ENCODE results near the gene CASP7. TPM values are rescaled to one million over a fixed set of nuclear protein-coding genes. Genes with fewer than 3 reads are reported as not detected.
A peak's percentile ranks its signal among the peaks of the same experiment; 100 is the strongest.

CASP7 gene
- total RNA-seq, 1 experiment from 2014 or later, result 14.0 TPM

DNA sequence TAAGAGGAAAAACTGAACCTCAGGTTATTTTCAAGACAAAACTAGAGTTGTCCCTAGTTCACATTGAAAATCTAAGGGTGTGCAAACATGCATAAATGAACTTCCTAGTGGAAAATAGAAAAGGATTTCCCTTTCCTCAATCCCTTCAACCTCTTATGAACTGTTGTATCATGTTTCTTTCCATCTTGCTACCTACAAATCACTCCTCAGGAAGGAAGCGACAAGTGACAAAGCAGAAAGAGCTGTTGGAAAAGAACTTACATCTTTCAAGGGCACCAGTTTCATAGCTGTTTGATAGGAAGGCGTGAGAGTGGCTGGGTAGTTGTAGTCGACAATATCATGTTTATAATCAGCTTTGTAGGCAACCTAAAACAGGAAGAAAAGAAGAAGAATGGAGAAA lies 39.7 kb upstream of the CASP7 start:
- no TSS peak for BruUV-seq (replicated peaks)
- H3K4me3 ChIP-seq, result no peak overlapping the region

DNA sequence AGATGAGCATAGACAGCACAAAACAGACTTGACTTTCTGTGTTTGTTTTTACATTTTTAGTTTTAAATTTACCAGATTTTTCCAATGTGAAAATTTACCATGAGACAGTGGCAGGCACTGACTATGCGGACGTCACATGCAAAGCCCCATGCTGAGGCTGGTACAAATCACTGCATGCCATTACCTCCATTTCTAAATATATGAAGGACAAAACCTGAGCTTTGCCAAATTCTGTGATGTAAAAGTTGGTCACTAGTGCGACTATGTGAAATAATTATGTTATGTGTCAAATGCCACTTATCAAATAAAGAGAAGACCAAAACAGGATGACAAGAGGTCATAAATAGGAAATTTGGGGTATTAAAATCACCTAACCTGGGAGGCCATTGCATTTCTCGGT lies 38.0 kb upstream of the CASP7 start:
- no peak overlapping the region for H2AFZ ChIP-seq
- no peak for DNase-seq
- no peaks in the 10 kb centered on the region for H3K9me3 ChIP-seq (ENCODE audit: insufficient read depth, low read depth)
- CTCF ChIA-PET, result no interaction called here
- H3K27ac ChIP-seq, result no peak overlapping the region
- POLR2A ChIA-PET (ENCODE audit: unreplicated experiment), result no interaction called here
- H3K27me3 ChIP-seq (ENCODE audit: insufficient read depth, low read depth), result peaks cover 32% of the 10 kb centered on the region
- H3K9me2 ChIP-seq (ENCODE audit: insufficient read depth), result no peaks in the 10 kb centered on the region
- no TSS peak for BruUV-seq (replicated peaks)
- intact Hi-C loops (cut with micrococcal nuclease; ENCODE audit: unreplicated experiment), result no loop called here
- no peak overlapping the region for H3K4me3 ChIP-seq
- H3K79me2 ChIP-seq (ENCODE audit: low read depth), result no peaks in the 10 kb centered on the region
- TF ChIP-seq EZH2 (IDR thresholded peaks at IDR 0.05; ENCODE audit: low read depth), result no peak
- TF ChIP-seq, protein P1, sequence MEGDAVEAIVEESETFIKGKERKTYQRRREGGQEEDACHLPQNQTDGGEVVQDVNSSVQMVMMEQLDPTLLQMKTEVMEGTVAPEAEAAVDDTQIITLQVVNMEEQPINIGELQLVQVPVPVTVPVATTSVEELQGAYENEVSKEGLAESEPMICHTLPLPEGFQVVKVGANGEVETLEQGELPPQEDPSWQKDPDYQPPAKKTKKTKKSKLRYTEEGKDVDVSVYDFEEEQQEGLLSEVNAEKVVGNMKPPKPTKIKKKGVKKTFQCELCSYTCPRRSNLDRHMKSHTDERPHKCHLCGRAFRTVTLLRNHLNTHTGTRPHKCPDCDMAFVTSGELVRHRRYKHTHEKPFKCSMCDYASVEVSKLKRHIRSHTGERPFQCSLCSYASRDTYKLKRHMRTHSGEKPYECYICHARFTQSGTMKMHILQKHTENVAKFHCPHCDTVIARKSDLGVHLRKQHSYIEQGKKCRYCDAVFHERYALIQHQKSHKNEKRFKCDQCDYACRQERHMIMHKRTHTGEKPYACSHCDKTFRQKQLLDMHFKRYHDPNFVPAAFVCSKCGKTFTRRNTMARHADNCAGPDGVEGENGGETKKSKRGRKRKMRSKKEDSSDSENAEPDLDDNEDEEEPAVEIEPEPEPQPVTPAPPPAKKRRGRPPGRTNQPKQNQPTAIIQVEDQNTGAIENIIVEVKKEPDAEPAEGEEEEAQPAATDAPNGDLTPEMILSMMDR (conservative IDR thresholded peaks at IDR 0.05), result no peak
- no peak overlapping the region for H3K4me2 ChIP-seq
- H3K36me3 ChIP-seq (ENCODE audit: low read depth), result no peaks in the 10 kb centered on the region
- H4K20me1 ChIP-seq (ENCODE audit: insufficient read depth), result no peaks in the 10 kb centered on the region
- no peaks in the 10 kb centered on the region; the same call in 1 of the 2 replicates for H3K4me1 ChIP-seq (replicated peaks; ENCODE audit: insufficient read depth)
- no peaks in the 10 kb centered on the region for H3F3A ChIP-seq (ENCODE audit: insufficient read depth, low read depth)

More for the DNA sequence above, 39.7 kb upstream of the CASP7 start:
- Histone ChIP-seq H2AFZ (no peak overlapping the region), H3K4me1 (replicated peaks; ENCODE audit: insufficient read depth) (no peaks in the 10 kb centered on the region; the same call in 1 of the 2 replicates), H3K36me3 (ENCODE audit: low read depth) (no peaks in the 10 kb centered on the region), H3K79me2 (ENCODE audit: low read depth) (no peaks in the 10 kb centered on the region), H3K27me3 (ENCODE audit: insufficient read depth, low read depth) (peaks cover 32% of the 10 kb centered on the region), H3K27ac (no peak overlapping the region), H3K9me3 (ENCODE audit: insufficient read depth, low read depth) (no peaks in the 10 kb centered on the region), H3K9me2 (ENCODE audit: insufficient read depth) (no peaks in the 10 kb centered on the region), H4K20me1 (ENCODE audit: insufficient read depth) (no peaks in the 10 kb centered on the region), H3F3A (ENCODE audit: insufficient read depth, low read depth) (no peaks in the 10 kb centered on the region), H3K4me2 (no peak overlapping the region)
- TF ChIP-seq, protein P1 (conservative IDR thresholded peaks at IDR 0.05), result no peak
- TF ChIP-seq EZH2 (IDR thresholded peaks at IDR 0.05; ENCODE audit: low read depth), result no peak
- intact Hi-C loops (cut with micrococcal nuclease; ENCODE audit: unreplicated experiment), result no loop called here
- no peak for DNase-seq
- POLR2A ChIA-PET (ENCODE audit: unreplicated experiment), result no interaction called here
- CTCF ChIA-PET, result no interaction called here

GRCh38 chr10:113643183-113643582 lies 36.5 kb upstream of the CASP7 start:
- peaks cover 32% of the 10 kb centered on the region for H3K27me3 ChIP-seq (ENCODE audit: insufficient read depth, low read depth)
- no peaks in the 10 kb centered on the region for H3K79me2 ChIP-seq (ENCODE audit: low read depth)
- ChIA-PET POLR2A (ENCODE audit: unreplicated experiment) (no interaction called here), CTCF (no interaction called here)
- H3K4me1 ChIP-seq (replicated peaks; ENCODE audit: insufficient read depth), result no peaks in the 10 kb centered on the region; the same call in 1 of the 2 replicates
- H4K20me1 ChIP-seq (ENCODE audit: insufficient read depth), result no peaks in the 10 kb centered on the region
- TF ChIP-seq, protein P1 (conservative IDR thresholded peaks at IDR 0.05), result no peak
- no peak for TF ChIP-seq EZH2 (IDR thresholded peaks at IDR 0.05; ENCODE audit: low read depth)
- H3K4me3 ChIP-seq, result no peak overlapping the region
- H3K36me3 ChIP-seq (ENCODE audit: low read depth), result no peaks in the 10 kb centered on the region
- peak overlapping the region; percentile 26; the same call in 1 of the 2 replicates for H3K4me2 ChIP-seq
- intact Hi-C loops (cut with micrococcal nuclease; ENCODE audit: unreplicated experiment), result no loop called here
- no TSS peak for BruUV-seq (replicated peaks)
- no peak for DNase-seq
- no peak overlapping the region for H3K27ac ChIP-seq
- H3F3A ChIP-seq (ENCODE audit: insufficient read depth, low read depth), result no peaks in the 10 kb centered on the region
- H2AFZ ChIP-seq, result no peak overlapping the region
- no peaks in the 10 kb centered on the region for H3K9me3 ChIP-seq (ENCODE audit: insufficient read depth, low read depth)
- H3K9me2 ChIP-seq (ENCODE audit: insufficient read depth), result no peaks in the 10 kb centered on the region
